Measurements from ENCODE around the gene WNT5B. TPM values are rescaled to one million over a fixed set of nuclear protein-coding genes. Genes with fewer than 3 reads are reported as not detected.
A peak's percentile ranks its signal among the peaks of the same experiment; 100 is the strongest.
"Not testable (repeated sequence)": the region's sequence is repeated elsewhere in the genome, so short reads cannot be mapped to it uniquely, and the experiment has no call there.

The WNT5B gene
- total RNA-seq, 8 experiments from 2014 or later: 1.7 to 26.5 (median 7.6) TPM

- no peak for ATAC-seq (replicated peaks in 6 of 8)
- Histone ChIP-seq H3K4me1 (replicated peaks in 1 of 2) (peaks cover 30 to 39% of the 10 kb centered on the region in 2 donors), H3K27ac (no peak overlapping the region), H3K4me3 (peak overlapping the region; percentile 55 to 98 (median 68))
- in situ Hi-C loops (cut with MboI; ENCODE audit: low pct_unique_long_range_greater_than_20kb in 2 of 9, low sequenced_read_pairs in 9 of 9, unreplicated experiment in 9 of 9): loop anchor here (10.0 to 25.0 kb wide), 4 partner anchors 476 to 1029 kb away; partner anchors contain the start of gene ERC1 (in 1 of the 9)
- WGBS, 10 experiments: 0 to 67% (median 8%) methylated on average over 2 to 3 of the region's 3 CpGs; no CpG with 5 or more reads in 1 of the 10 experiments
Observed at GRCh38 chr12:1591034-1591433, 38.0 kb upstream of the WNT5B start.

GRCh38 chr12:1591543-1591942, 37.5 kb upstream of the WNT5B start:
- no peak for ATAC-seq (replicated peaks in 6 of 8)
- H3K4me1 ChIP-seq (replicated peaks in 1 of 2): peaks cover 30 to 39% of the 10 kb centered on the region in 2 donors
- in situ Hi-C loops (cut with MboI; ENCODE audit: low pct_unique_long_range_greater_than_20kb in 2 of 9, low sequenced_read_pairs in 9 of 9, unreplicated experiment in 9 of 9): loop anchor here (10.0 to 25.0 kb wide), 4 partner anchors 477 to 1029 kb away; partner anchors contain the start of gene ERC1 (in 1 of the 9)
- H3K4me3 ChIP-seq: peak overlapping the region; percentile 55 to 98 (median 68)
- H3K27ac ChIP-seq: no peak overlapping the region
- 0 to 51% (median 0%) methylated on average over 1 to 4 of the region's 4 CpGs for WGBS, 10 experiments

GRCh38 chr12:1592444-1593173, 36.4 kb upstream of the WNT5B start:
- peak in 7 of 8 experiments; percentile 1 to 67 (median 57) for ATAC-seq (replicated peaks in 6 of 8)
- 0 to 5% methylated on average over 3 to 4 of the region's 27 CpGs; no CpG with 5 or more reads in 8 of the 10 experiments for WGBS, 10 experiments
- in situ Hi-C loops (cut with MboI; ENCODE audit: low pct_unique_long_range_greater_than_20kb in 2 of 9, low sequenced_read_pairs in 9 of 9, unreplicated experiment in 9 of 9): loop anchor here (10.0 to 25.0 kb wide), 4 partner anchors 478 to 1030 kb away; partner anchors contain the start of gene ERC1 (in 1 of the 9)
- Histone ChIP-seq H3K4me3 (peak overlapping the region; percentile 55 to 98 (median 68)), H3K4me1 (replicated peaks in 1 of 2) (peaks cover 26 to 34% of the 10 kb centered on the region in 2 donors), H3K27ac (peak overlapping the region; percentile 96 to 97)

DNA sequence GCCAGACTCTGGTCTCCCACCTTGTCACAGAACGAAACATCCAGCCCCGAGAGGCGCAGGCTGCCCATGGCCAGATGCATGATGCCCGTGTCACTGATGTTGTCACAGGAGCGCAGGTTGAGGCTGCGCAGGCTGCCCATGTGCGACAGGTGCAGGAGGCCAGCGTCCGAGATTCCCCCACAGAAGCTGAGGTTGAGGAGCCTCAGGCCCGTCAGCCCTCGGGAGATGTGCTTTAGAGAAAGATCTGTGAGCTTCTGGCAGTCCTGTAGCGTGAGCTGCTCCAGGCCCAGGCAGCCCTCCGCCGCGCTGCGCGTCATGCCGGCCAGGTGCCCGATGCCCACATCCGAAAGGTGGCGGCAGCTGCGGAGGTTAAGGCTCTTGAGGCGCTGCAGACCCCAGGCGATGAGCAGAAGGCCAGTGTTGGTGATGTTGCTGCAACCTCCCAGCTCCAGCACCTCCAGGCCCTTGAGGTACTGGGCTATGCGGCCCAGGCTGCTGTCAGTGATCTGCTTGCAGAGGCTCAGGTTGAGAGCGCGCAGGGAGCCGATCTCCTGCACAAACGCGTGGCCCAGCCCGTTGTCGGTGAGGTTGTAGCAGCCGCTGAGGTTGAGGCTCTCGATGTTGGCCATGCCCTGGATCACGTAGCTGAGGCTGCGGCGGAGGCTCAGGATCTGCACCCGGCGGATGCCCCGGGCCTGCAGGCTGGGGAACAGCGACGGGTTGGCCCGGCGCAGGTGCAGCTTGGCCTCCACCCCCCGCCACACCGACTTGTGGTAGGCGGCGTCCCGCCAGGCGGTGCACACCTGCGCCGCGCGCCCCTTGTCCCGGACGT, 35.6 kb upstream of the WNT5B start:
- peak in 6 of 8 experiments; percentile 0 to 3 (median 1) for ATAC-seq (replicated peaks in 6 of 8)
- H3K4me1 ChIP-seq (replicated peaks in 1 of 2): peaks cover 19 to 27% of the 10 kb centered on the region in 2 donors
- H3K4me3 ChIP-seq: peak overlapping the region; percentile 55 to 98 (median 68)
- H3K27ac ChIP-seq: peak overlapping the region; percentile 96 to 97
- WGBS, 10 experiments: 0 to 10% (median 0%) methylated on average over 2 to 20 of the region's 56 CpGs; no CpG with 5 or more reads in 6 of the 10 experiments
- in situ Hi-C loops (cut with MboI; ENCODE audit: low pct_unique_long_range_greater_than_20kb in 2 of 9, low sequenced_read_pairs in 9 of 9, unreplicated experiment in 9 of 9): loop anchor here (10.0 to 25.0 kb wide), 4 partner anchors 479 to 1031 kb away; partner anchors contain the start of gene ERC1 (in 1 of the 9)

DNA sequence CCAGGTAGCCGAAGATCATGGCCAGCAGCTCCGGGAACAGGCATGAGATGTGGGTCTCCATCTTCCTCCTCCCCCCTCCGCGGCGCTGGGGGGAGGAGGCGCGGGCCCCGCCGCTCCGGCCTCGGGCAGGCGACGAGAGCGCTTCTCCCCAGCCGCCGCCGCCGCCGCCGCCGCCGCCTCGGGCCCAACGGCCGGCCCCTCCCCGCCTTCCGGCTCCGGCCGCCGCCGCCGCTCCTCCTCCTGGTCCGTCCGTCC, 35.1 kb upstream of the WNT5B start:
- in situ Hi-C loops (cut with MboI; ENCODE audit: low pct_unique_long_range_greater_than_20kb in 2 of 9, low sequenced_read_pairs in 9 of 9, unreplicated experiment in 9 of 9): loop anchor here (10.0 to 25.0 kb wide), 4 partner anchors 479 to 1032 kb away; partner anchors contain the start of gene ERC1 (in 1 of the 9)
- Histone ChIP-seq H3K4me3 (peak overlapping the region; percentile 55 to 98 (median 68)), H3K27ac (peak overlapping the region; percentile 96 to 97), H3K4me1 (replicated peaks in 1 of 2) (peaks cover 13 to 22% of the 10 kb centered on the region in 2 donors)
- no CpG with 5 or more reads among the region's 34 CpGs for WGBS, 10 experiments
- no peak for ATAC-seq (replicated peaks in 6 of 8)

- H3K4me1 ChIP-seq (replicated peaks in 1 of 2): peaks cover 11 to 19% of the 10 kb centered on the region in 2 donors
- WGBS, 10 experiments: 0% methylated on average over 1 to 4 of the region's 115 CpGs; no CpG with 5 or more reads in 6 of the 10 experiments
- H3K4me3 ChIP-seq: peak within 1 kb of the TSS; percentile 55 to 98 (median 68)
- peak; percentile 69 to 79 (median 74) for ATAC-seq (replicated peaks in 6 of 8)
- in situ Hi-C loops (cut with MboI; ENCODE audit: low pct_unique_long_range_greater_than_20kb in 2 of 9, low sequenced_read_pairs in 9 of 9, unreplicated experiment in 9 of 9): loop anchor here (10.0 to 25.0 kb wide), 4 partner anchors 480 to 1032 kb away; partner anchors contain the start of gene ERC1 (in 1 of the 9)
- peak within 1 kb of the TSS; percentile 96 to 97 for H3K27ac ChIP-seq
Observed at GRCh38 chr12:1594261-1595025, 34.6 kb upstream of the WNT5B start, which contains the start of gene FBXL14. TSS of gene FBXL14 (minus strand) at chr12:1594581. CDS start at chr12:1594066, 515 bp downstream.

DNA sequence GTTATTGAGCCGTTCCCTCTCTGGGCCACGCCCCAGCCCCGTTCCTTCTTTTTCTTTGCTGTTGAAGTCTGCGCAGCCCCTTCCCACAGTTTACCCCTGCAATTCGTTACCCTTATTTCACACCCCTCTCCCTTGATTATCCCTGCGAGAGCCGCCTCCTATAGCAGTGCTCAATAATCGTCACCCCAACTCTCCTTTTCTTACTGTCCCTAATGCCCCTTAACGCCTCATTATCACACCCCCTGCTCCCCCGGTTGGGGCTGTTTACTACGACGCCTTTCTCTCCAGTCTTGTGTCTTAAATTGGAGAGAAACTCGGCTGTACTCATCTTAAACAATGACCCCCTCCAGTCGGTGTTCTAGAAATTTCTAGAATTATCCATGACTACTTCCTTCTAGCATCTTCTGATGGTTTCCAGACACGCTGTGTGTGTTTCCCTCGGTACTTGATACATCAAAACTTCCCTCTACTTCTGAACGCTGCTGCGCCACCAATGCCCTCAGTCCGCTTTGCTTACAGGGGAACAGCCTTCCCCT, 33.9 kb upstream of the WNT5B start:
- Histone ChIP-seq H3K27ac (peak overlapping the region; percentile 96 to 97), H3K4me3 (peak overlapping the region; percentile 55 to 98 (median 68)), H3K4me1 (replicated peaks in 1 of 2) (peaks cover 6 to 13% of the 10 kb centered on the region in 2 donors)
- 0 to 36% (median 15%) methylated on average over 2 to 15 of the region's 19 CpGs; no CpG with 5 or more reads in 2 of the 10 experiments for WGBS, 10 experiments
- in situ Hi-C loops (cut with MboI; ENCODE audit: low pct_unique_long_range_greater_than_20kb in 2 of 9, low sequenced_read_pairs in 9 of 9, unreplicated experiment in 9 of 9): loop anchor here (10.0 to 25.0 kb wide), 4 partner anchors 480 to 1033 kb away; partner anchors contain the start of gene ERC1 (in 1 of the 9)
- ATAC-seq (replicated peaks in 6 of 8): peak in 1 of 8 experiments; percentile 0

GRCh38 chr12:1595690-1596347, 33.2 kb upstream of the WNT5B start:
- H3K4me3 ChIP-seq: peak overlapping the region in 3 of 5 donors; percentile 66 to 74 (median 68)
- peaks cover 6 to 8% of the 10 kb centered on the region in 2 donors for H3K4me1 ChIP-seq (replicated peaks in 1 of 2)
- ATAC-seq (replicated peaks in 6 of 8): no peak
- in situ Hi-C loops (cut with MboI; ENCODE audit: low pct_unique_long_range_greater_than_20kb in 2 of 9, low sequenced_read_pairs in 9 of 9, unreplicated experiment in 9 of 9): loop anchor here (10.0 to 25.0 kb wide), 4 partner anchors 481 to 1034 kb away; partner anchors contain the start of gene ERC1 (in 1 of the 9)
- no peak overlapping the region for H3K27ac ChIP-seq
- 37 to 100% (median 84%) methylated on average over 1 to 9 of the region's 9 CpGs for WGBS, 10 experiments

DNA sequence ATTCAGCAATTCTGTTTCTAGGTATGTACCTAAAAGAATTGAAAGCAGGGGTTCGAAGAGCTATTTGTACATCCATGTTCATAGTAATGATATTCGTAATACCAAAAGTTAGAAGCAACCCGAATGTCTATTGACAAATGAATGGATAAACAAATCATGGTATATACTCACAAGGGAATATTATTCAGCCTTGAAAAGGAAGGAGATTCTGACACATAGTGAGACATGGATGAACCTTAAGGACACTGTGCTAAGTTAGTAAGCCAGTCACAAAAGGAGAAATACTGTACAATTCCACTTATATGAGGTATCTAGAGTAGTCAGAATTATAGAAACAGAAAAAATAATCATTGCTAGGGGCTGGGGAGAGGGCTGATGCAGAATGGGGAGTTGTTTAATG, 30.3 kb upstream of the WNT5B start:
- H3K4me3 ChIP-seq: no peak overlapping the region
- peaks cover 6% of the 10 kb centered on the region in 2 donors for H3K4me1 ChIP-seq (replicated peaks in 1 of 2)
- in situ Hi-C loops (cut with MboI; ENCODE audit: low pct_unique_long_range_greater_than_20kb in 2 of 9, low sequenced_read_pairs in 9 of 9, unreplicated experiment in 9 of 9): loop anchor here (10.0 to 25.0 kb wide), 4 partner anchors 484 to 1036 kb away; partner anchors contain the start of gene ERC1 (in 1 of the 9)
- H3K27ac ChIP-seq: no peak overlapping the region
- 87 to 100% (median 100%) methylated on average over 1 to 3 of the region's 3 CpGs; no CpG with 5 or more reads in 1 of the 10 experiments for WGBS, 10 experiments
- no peak for ATAC-seq (replicated peaks in 6 of 8)

GRCh38 chr12:1602706-1603105, 26.3 kb upstream of the WNT5B start:
- H3K4me1 ChIP-seq (replicated peaks in 1 of 2): peaks cover 9 to 11% of the 10 kb centered on the region in 2 donors
- ATAC-seq (replicated peaks in 6 of 8); H3K4me3 ChIP-seq; in situ Hi-C loops (cut with MboI; ENCODE audit: low pct_unique_long_range_greater_than_20kb in 2 of 9, low sequenced_read_pairs in 9 of 9, unreplicated experiment in 9 of 9); H3K27ac ChIP-seq: not testable (repeated sequence)
- WGBS, 10 experiments: 93 to 100% (median 97%) methylated on average over 1 to 8 of the region's 9 CpGs; no CpG with 5 or more reads in 3 of the 10 experiments

DNA sequence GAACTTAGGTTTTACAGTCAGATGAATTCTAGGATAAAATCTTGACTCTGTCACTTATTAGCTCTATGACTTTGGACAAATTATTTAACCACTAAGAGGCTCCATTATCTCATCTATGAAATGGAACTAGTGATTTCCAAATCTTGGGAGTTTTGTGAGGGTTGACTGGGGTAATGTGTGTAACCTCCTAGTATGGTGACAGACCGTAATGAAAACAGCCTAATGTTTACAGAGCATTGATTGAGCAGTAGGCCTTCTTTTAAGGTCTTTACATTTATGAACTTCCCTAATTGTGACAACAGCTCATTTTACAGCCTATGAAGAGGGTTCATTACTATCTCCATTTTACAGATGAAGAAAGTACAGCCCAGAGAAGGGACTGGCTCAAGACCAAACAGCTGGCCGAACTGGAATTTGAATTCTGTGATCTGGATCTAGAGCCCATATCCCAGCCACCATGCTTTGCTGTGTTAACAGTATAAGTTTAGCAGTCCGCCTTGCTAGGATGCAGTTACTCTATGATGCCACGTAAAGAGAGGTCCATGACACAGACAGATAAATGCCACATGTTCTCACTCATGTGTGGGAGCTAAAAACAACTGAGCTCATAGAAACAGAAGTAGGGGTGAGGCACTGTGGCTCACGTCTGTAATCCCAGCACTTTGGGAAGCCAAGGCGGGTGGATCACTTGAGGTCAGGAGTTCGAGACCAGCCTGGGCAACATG, 25.6 kb upstream of the WNT5B start:
- Histone ChIP-seq H3K4me1 (replicated peaks in 1 of 2) (peaks cover 12 to 18% of the 10 kb centered on the region in 2 donors), H3K4me3 (no peak overlapping the region), H3K27ac (no peak overlapping the region)
- in situ Hi-C loops (cut with MboI; ENCODE audit: low pct_unique_long_range_greater_than_20kb in 2 of 9, low sequenced_read_pairs in 9 of 9, unreplicated experiment in 9 of 9): no loop called here
- WGBS, 10 experiments: 67 to 100% (median 93%) methylated on average over 1 to 6 of the region's 7 CpGs; no CpG with 5 or more reads in 1 of the 10 experiments
- no peak for ATAC-seq (replicated peaks in 6 of 8)

All from motor neuron (in vitro differentiated cells).